BLaER1 treated with 17β-estradiol and CSF1 and Interleukin-3, amounts not matched to agents 10 nM and 100 nM (cell line): ENCODE measurements around the gene TRIOBP.
"Not testable (repeated sequence)": the region's sequence is repeated elsewhere in the genome, so short reads cannot be mapped to it uniquely, and the experiment has no call there.

Experiments
- H3K27ac ChIP-seq, 11 experiments: shearing (Covaris generic); formaldehyde crosslinking; 2 replicates each; pipeline ENCODE4 v1.8.1; 2022
- H3K27me3 ChIP-seq, 11 experiments: shearing (Covaris generic); formaldehyde crosslinking; 2 replicates each; pipeline ENCODE4 v1.8.1; 2022
- H3K36me3 ChIP-seq, 11 experiments: shearing (Covaris generic); formaldehyde crosslinking; 2 replicates each; pipeline ENCODE4 v1.8.1; 2022
- H3K4me1 ChIP-seq, 10 experiments: shearing (Covaris generic); formaldehyde crosslinking; 2 replicates each; pipeline ENCODE4 v1.8.1; 2022
- H3K4me2 ChIP-seq, 11 experiments: shearing (Covaris generic); formaldehyde crosslinking; 2 replicates each; pipeline ENCODE4 v1.8.1; 2022
- H3K4me3 ChIP-seq, 10 experiments: shearing (Covaris generic); formaldehyde crosslinking; 2 replicates each; pipeline ENCODE4 v1.8.1; 2022
- H3K9ac ChIP-seq, 11 experiments: shearing (Covaris generic); formaldehyde crosslinking; 2 replicates each; pipeline ENCODE4 v1.8.1; 2022
- H3K9me3 ChIP-seq, 11 experiments: shearing (Covaris generic); formaldehyde crosslinking; replicated peaks in 1 of 11; 2 replicates each; pipeline ENCODE4 v1.8.1; 2022
- H4K20me1 ChIP-seq, 11 experiments: shearing (Covaris generic); formaldehyde crosslinking; 2 replicates each; pipeline ENCODE4 v1.8.1; 2022
- Cebpa-rat ChIP-seq, 11 experiments: shearing (Covaris generic); IDR thresholded peaks; 2 replicates each; pipeline ENCODE4 v1.8.1; 2022

TRIOBP gene

GRCh38 chr22:37708580-37709444 is 12.0 kb downstream of the TRIOBP start:
- no peak for TF ChIP-seq Cebpa-rat (IDR thresholded peaks at IDR 0.05)
- H3K9me3 ChIP-seq = no peaks in the 10 kb centered on the region
- peak overlapping the region in 10 of 11 experiments; percentile 9 to 65 (median 50); a peak in 18 of 22 replicates for H3K27ac ChIP-seq
- H3K36me3 ChIP-seq = peaks cover 0 to 62% (median 27%) of the 10 kb centered on the region in 11 experiments; a peak in 15 of 22 replicates
- no peak overlapping the region for H3K4me3 ChIP-seq
- no peaks in the 10 kb centered on the region for H3K27me3 ChIP-seq
- no peaks in the 10 kb centered on the region; a peak in 1 of 22 replicates for H4K20me1 ChIP-seq
- peak overlapping the region in 7 of 11 experiments; percentile 4 to 71 (median 54); a peak in 11 of 22 replicates for H3K4me2 ChIP-seq
- peak overlapping the region in 6 of 11 experiments; percentile 26 to 63 (median 48); a peak in 10 of 22 replicates for H3K9ac ChIP-seq
- H3K4me1 ChIP-seq = peaks cover 10 to 41% (median 33%) of the 10 kb centered on the region in 10 experiments

- Histone ChIP-seq H3K9ac (peak overlapping the region in 7 of 11 experiments; percentile 26 to 63 (median 48); a peak in 7 of 22 replicates), H4K20me1 (no peaks in the 10 kb centered on the region; a peak in 1 of 22 replicates), H3K27me3 (no peaks in the 10 kb centered on the region), H3K36me3 (peaks cover 0 to 56% (median 23%) of the 10 kb centered on the region in 11 experiments; a peak in 14 of 22 replicates), H3K4me1 (peaks cover 16 to 46% (median 37%) of the 10 kb centered on the region in 10 experiments), H3K4me3 (no peak overlapping the region), H3K4me2 (peak overlapping the region in 4 of 11 experiments; percentile 8 to 71 (median 66); a peak in 6 of 22 replicates), H3K9me3 (no peaks in the 10 kb centered on the region), H3K27ac (peak overlapping the region in 8 of 11 experiments; percentile 9 to 65 (median 55); a peak in 12 of 22 replicates)
- TF ChIP-seq Cebpa-rat (IDR thresholded peaks at IDR 0.05) = no peak
Measured at GRCh38 chr22:37709445-37709765, 12.6 kb downstream of the TRIOBP start.

DNA sequence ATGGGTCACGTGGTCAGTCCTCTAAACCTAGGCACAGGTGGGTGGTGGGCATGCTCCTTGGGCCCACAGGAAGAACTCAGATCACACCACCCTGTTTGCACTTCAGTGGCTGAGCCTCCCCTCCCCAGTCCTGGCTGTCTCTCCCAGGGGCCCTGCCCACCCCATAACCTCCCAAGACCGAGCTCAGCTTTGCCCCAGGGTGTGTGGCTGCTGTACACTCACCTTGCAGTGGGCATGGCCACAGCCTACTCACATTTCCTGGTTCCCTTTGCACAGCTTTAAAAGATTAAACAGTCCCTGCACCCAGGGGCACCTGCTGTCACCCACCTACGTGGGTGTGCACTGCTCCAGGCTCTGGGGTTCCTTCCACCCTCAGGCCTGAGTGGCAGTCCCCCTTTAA is 13.8 kb downstream of the TRIOBP start:
- peaks cover 0 to 44% (median 23%) of the 10 kb centered on the region in 11 experiments; a peak in 14 of 22 replicates for H3K36me3 ChIP-seq
- no peaks in the 10 kb centered on the region for H3K9me3 ChIP-seq
- H3K27ac ChIP-seq = peak overlapping the region in 1 of 11 experiments; percentile 19; a peak in 1 of 22 replicates
- no peak overlapping the region for H3K4me3 ChIP-seq
- peak overlapping the region in 2 of 11 experiments; percentile 12 to 27; a peak in 2 of 22 replicates for H3K4me2 ChIP-seq
- H3K4me1 ChIP-seq = peaks cover 29 to 55% (median 44%) of the 10 kb centered on the region in 10 experiments
- H3K27me3 ChIP-seq = no peaks in the 10 kb centered on the region
- H3K9ac ChIP-seq = peak overlapping the region in 1 of 11 experiments; percentile 29; a peak in 1 of 22 replicates
- no peaks in the 10 kb centered on the region; a peak in 1 of 22 replicates for H4K20me1 ChIP-seq
- TF ChIP-seq Cebpa-rat (IDR thresholded peaks at IDR 0.05) = no peak

DNA sequence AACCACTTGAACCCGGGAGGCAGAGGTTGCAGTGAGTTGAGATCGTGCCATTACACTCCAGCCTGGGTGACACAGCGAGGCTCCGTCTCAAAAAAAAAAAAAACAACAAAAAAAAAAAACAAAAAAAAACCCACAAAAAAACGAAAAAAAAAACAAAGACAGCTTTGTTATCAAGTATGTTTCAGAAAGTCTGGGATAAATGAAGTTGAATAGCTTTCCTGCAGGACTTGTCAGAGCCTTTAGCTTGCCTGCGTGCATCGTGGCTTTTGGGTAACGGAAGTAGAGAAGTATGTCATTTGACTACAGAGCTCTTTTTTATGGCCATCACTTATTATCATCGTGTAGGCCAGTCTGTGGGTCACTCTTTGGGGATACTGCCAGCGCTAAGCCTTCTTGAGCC is 14.6 kb downstream of the TRIOBP start:
- Histone ChIP-seq H3K27ac (no peak overlapping the region), H3K36me3 (peaks cover 0 to 36% (median 17%) of the 10 kb centered on the region in 11 experiments; a peak in 13 of 22 replicates), H3K4me1 (peaks cover 37 to 63% (median 52%) of the 10 kb centered on the region in 10 experiments), H4K20me1 (no peaks in the 10 kb centered on the region; a peak in 1 of 22 replicates), H3K27me3 (no peaks in the 10 kb centered on the region), H3K4me3 (no peak overlapping the region), H3K9me3 (no peaks in the 10 kb centered on the region), H3K4me2 (no peak overlapping the region), H3K9ac (no peak overlapping the region)
- TF ChIP-seq Cebpa-rat (IDR thresholded peaks at IDR 0.05) = no peak

GRCh38 chr22:37713761-37714160 is 16.9 kb downstream of the TRIOBP start:
- peaks cover 0 to 10% (median 9%) of the 10 kb centered on the region in 11 experiments; a peak in 14 of 22 replicates for H3K9me3 ChIP-seq
- peak overlapping the region in 9 of 11 experiments; percentile 26 to 98 (median 64); a peak in 17 of 22 replicates for H3K27ac ChIP-seq
- peak overlapping the region; percentile 1 to 73 (median 54); a peak in 18 of 22 replicates for H3K9ac ChIP-seq
- H3K4me3 ChIP-seq = no peak overlapping the region
- TF ChIP-seq Cebpa-rat (IDR thresholded peaks at IDR 0.05) = no peak
- H3K4me1 ChIP-seq = peaks cover 37 to 70% (median 63%) of the 10 kb centered on the region in 10 experiments
- peak overlapping the region; percentile 41 to 94 (median 82); a peak in 21 of 22 replicates for H3K4me2 ChIP-seq
- H3K36me3 ChIP-seq = peaks cover 0 to 35% (median 21%) of the 10 kb centered on the region in 11 experiments; a peak in 14 of 22 replicates
- no peaks in the 10 kb centered on the region; a peak in 1 of 22 replicates for H4K20me1 ChIP-seq
- H3K27me3 ChIP-seq = no peaks in the 10 kb centered on the region

- Histone ChIP-seq H3K4me3 (no peak overlapping the region), H3K36me3 (peaks cover 0 to 29% (median 18%) of the 10 kb centered on the region in 11 experiments; a peak in 15 of 22 replicates), H3K9ac (no peak overlapping the region), H3K4me2 (peak overlapping the region in 9 of 11 experiments; percentile 69 to 94 (median 87); a peak in 16 of 22 replicates), H3K9me3 (peaks cover 0 to 10% (median 9%) of the 10 kb centered on the region in 11 experiments; a peak in 14 of 22 replicates), H3K4me1 (peaks cover 29 to 72% (median 66%) of the 10 kb centered on the region in 10 experiments), H4K20me1 (no peaks in the 10 kb centered on the region; a peak in 1 of 22 replicates), H3K27me3 (no peaks in the 10 kb centered on the region), H3K27ac (peak overlapping the region in 4 of 11 experiments; percentile 92 to 98 (median 94); a peak in 7 of 22 replicates)
- TF ChIP-seq Cebpa-rat (IDR thresholded peaks at IDR 0.05) = no peak
Measured at GRCh38 chr22:37714634-37715033, 17.8 kb downstream of the TRIOBP start.

- H3K4me3 ChIP-seq = no peak overlapping the region; a peak in 1 of 20 replicates
- no peaks in the 10 kb centered on the region for H3K27me3 ChIP-seq
- peak overlapping the region; percentile 46 to 94 (median 82) for H3K4me2 ChIP-seq
- no peak for TF ChIP-seq Cebpa-rat (IDR thresholded peaks at IDR 0.05)
- peak overlapping the region in 9 of 11 experiments; percentile 58 to 82 (median 76); a peak in 15 of 22 replicates for H3K9ac ChIP-seq
- peak overlapping the region in 9 of 11 experiments; percentile 75 to 98 (median 88); a peak in 18 of 22 replicates for H3K27ac ChIP-seq
- H3K9me3 ChIP-seq = peaks cover 0 to 10% (median 9%) of the 10 kb centered on the region in 11 experiments; a peak in 14 of 22 replicates
- H3K36me3 ChIP-seq = peaks cover 0 to 20% (median 9%) of the 10 kb centered on the region in 11 experiments; a peak in 13 of 22 replicates
- H3K4me1 ChIP-seq = peaks cover 29 to 63% (median 60%) of the 10 kb centered on the region in 10 experiments
- no peaks in the 10 kb centered on the region for H4K20me1 ChIP-seq
Measured at GRCh38 chr22:37715760-37716159, 18.9 kb downstream of the TRIOBP start.

GRCh38 chr22:37716708-37717107 is 19.9 kb downstream of the TRIOBP start:
- Histone ChIP-seq H3K27me3 (no peaks in the 10 kb centered on the region), H3K4me1 (peaks cover 29 to 63% (median 58%) of the 10 kb centered on the region in 10 experiments), H3K4me2 (peak overlapping the region; percentile 46 to 94 (median 82)), H4K20me1 (no peaks in the 10 kb centered on the region), H3K36me3 (peaks cover 0 to 26% (median 7%) of the 10 kb centered on the region in 11 experiments; a peak in 13 of 22 replicates), H3K9me3 (peaks cover 0 to 10% (median 9%) of the 10 kb centered on the region in 11 experiments; a peak in 14 of 22 replicates), H3K9ac (peak overlapping the region; percentile 8 to 82 (median 75); a peak in 19 of 22 replicates), H3K27ac (peak overlapping the region in 10 of 11 experiments; percentile 33 to 98 (median 88); a peak in 19 of 22 replicates), H3K4me3 (peak overlapping the region in 8 of 10 experiments; percentile 10 to 61 (median 48); a peak in 15 of 20 replicates)
- TF ChIP-seq Cebpa-rat (IDR thresholded peaks at IDR 0.05) = peak in 9 of 11 experiments; percentile 66 to 99 (median 90); a peak in 16 of 22 replicates

DNA sequence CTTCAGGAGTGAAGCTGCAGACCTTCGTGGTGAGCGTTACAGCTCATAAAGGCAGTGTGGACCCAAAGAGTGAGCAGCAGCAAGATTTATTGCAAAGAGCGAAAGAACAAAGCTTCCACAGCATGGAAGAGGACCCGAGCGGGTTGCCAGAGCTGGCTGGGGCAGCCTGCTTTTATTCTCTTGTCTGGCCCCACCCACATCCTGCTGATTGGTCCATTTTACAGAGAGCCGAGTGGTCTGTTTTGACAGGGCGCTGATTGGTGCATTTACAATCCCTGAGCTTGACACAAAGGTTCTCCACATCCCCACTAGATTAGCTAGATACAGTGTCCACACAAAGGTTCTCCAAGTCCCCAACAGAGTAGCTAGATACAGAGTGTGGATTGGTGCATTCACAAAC is 20.4 kb downstream of the TRIOBP start:
- Histone ChIP-seq H3K36me3 (peaks cover 0 to 26% (median 10%) of the 10 kb centered on the region in 11 experiments; a peak in 13 of 22 replicates), H3K4me3 (peak overlapping the region in 8 of 10 experiments; percentile 10 to 61 (median 48); a peak in 15 of 20 replicates), H3K4me2 (peak overlapping the region; percentile 46 to 94 (median 82)), H3K27ac (peak overlapping the region in 10 of 11 experiments; percentile 33 to 98 (median 88); a peak in 19 of 22 replicates), H3K4me1 (peaks cover 29 to 63% (median 58%) of the 10 kb centered on the region in 10 experiments), H3K9ac (peak overlapping the region; percentile 8 to 82 (median 75); a peak in 19 of 22 replicates)
- H4K20me1 ChIP-seq, H3K27me3 ChIP-seq, H3K9me3 ChIP-seq: not testable (repeated sequence)

DNA sequence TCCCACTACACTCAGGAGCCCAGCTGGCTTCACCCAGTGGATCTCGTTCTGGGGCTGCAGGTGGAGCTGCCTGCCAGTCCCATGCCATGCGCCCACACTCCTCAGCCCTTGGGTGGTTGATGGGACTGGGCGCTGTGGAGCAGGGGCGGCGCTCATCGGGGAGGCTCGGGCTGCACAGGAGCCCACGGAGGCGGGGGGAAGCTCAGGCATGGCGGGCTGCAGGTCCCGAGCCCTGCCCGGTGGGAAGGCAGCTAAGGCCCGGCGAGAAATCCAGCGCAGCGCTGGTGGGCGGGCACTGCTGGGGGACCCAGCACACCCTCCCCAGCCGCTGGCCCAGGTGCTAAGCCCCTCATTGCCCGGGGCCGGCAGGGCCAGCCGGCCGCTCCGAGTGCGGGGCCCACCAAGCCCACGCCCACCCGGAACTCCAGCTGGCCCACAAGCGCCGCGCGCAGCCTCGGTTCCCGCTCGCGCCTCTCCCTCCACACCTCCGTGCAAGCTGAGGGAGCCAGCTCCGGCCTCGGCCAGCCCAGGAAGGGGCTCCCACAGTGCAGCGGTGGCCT is 21.0 kb downstream of the TRIOBP start:
- Histone ChIP-seq H3K36me3 (peaks cover 2 to 29% (median 13%) of the 10 kb centered on the region in 11 experiments; a peak in 16 of 22 replicates), H3K4me1 (peaks cover 29 to 62% (median 57%) of the 10 kb centered on the region in 10 experiments), H3K9me3 (peaks cover 0 to 12% (median 9%) of the 10 kb centered on the region in 11 experiments; a peak in 15 of 22 replicates), H3K4me2 (peak overlapping the region in 9 of 11 experiments; percentile 71 to 94 (median 82); a peak in 16 of 22 replicates), H3K4me3 (peak overlapping the region in 4 of 10 experiments; percentile 22 to 48 (median 48); a peak in 3 of 20 replicates), H3K27ac (peak overlapping the region in 8 of 11 experiments; percentile 87 to 98 (median 90); a peak in 16 of 22 replicates), H3K9ac (peak overlapping the region in 5 of 11 experiments; percentile 70 to 82 (median 81); a peak in 7 of 22 replicates)
- H4K20me1 ChIP-seq, H3K27me3 ChIP-seq: not testable (repeated sequence)
